Measurements from ENCODE around the gene DCLK3. TPM values are rescaled to one million over a fixed set of nuclear protein-coding genes. Genes with fewer than 3 reads are reported as not detected.

DCLK3 gene
- total RNA-seq, 1 donor from 2014 or later: 0.51 TPM

- Mint-ChIP-seq H3K27ac (no peak overlapping the region), H3K4me1 (no peaks in the 10 kb centered on the region), H3K4me3 (no peak overlapping the region), H3K27me3 (ENCODE audit: insufficient read depth, low read depth) (peaks cover 3% of the 10 kb centered on the region), H3K9me3 (no peaks in the 10 kb centered on the region), H3K36me3 (no peaks in the 10 kb centered on the region)
- H3K4me2 ChIP-seq: no peak overlapping the region
- H3K4me3 ChIP-seq: no peak overlapping the region
- H4K20me1 ChIP-seq (ENCODE audit: low read depth): no peaks in the 10 kb centered on the region
- DNase-seq (ENCODE audit: low spot score): no peak
- peak overlapping the region; percentile 34 for H2AFZ ChIP-seq (replicated peaks)
- no peaks in the 10 kb centered on the region for H3K79me2 ChIP-seq (ENCODE audit: low read depth)
- H3K27me3 ChIP-seq: no peaks in the 10 kb centered on the region
- H3K36me3 ChIP-seq: no peaks in the 10 kb centered on the region
- no peaks in the 10 kb centered on the region for H3K4me1 ChIP-seq
- no peaks in the 10 kb centered on the region for H3K9me3 ChIP-seq (ENCODE audit: low read depth)
- no peak overlapping the region for H3K27ac ChIP-seq
- no peaks in the 10 kb centered on the region for H3F3A ChIP-seq (ENCODE audit: low read depth)
- TF ChIP-seq CTCF (IDR thresholded peaks at IDR 0.05) (no peak), EZH2 (IDR thresholded peaks at IDR 0.05) (no peak), EZH2phosphoT487 (IDR thresholded peaks at IDR 0.05) (no peak)
- no peak overlapping the region for H3K9ac ChIP-seq
Measured at GRCh38 chr3:36751326-36751725, 13.0 kb downstream of the DCLK3 start.

- Histone ChIP-seq H3K27me3 (no peaks in the 10 kb centered on the region), H3K4me2 (no peak overlapping the region), H3K36me3 (no peaks in the 10 kb centered on the region), H3K79me2 (ENCODE audit: low read depth) (no peaks in the 10 kb centered on the region), H4K20me1 (ENCODE audit: low read depth) (no peaks in the 10 kb centered on the region), H3K9ac (no peak overlapping the region), H2AFZ (replicated peaks) (no peak overlapping the region), H3K27ac (no peak overlapping the region), H3K4me3 (no peak overlapping the region), H3K9me3 (ENCODE audit: low read depth) (no peaks in the 10 kb centered on the region), H3F3A (ENCODE audit: low read depth) (no peaks in the 10 kb centered on the region), H3K4me1 (no peaks in the 10 kb centered on the region)
- TF ChIP-seq CTCF (IDR thresholded peaks at IDR 0.05): no peak
- TF ChIP-seq EZH2 (IDR thresholded peaks at IDR 0.05): no peak
- no peak for TF ChIP-seq EZH2phosphoT487 (IDR thresholded peaks at IDR 0.05)
- Mint-ChIP-seq H3K36me3 (no peaks in the 10 kb centered on the region), H3K9me3 (no peaks in the 10 kb centered on the region), H3K4me3 (no peak overlapping the region), H3K27me3 (ENCODE audit: insufficient read depth, low read depth) (peaks cover 3% of the 10 kb centered on the region), H3K27ac (no peak overlapping the region), H3K4me1 (no peaks in the 10 kb centered on the region)
- no peak for DNase-seq (ENCODE audit: low spot score)
Measured at GRCh38 chr3:36750737-36751136, 13.6 kb downstream of the DCLK3 start.

GRCh38 chr3:36744763-36745162, 19.6 kb downstream of the DCLK3 start:
- H3K27me3 Mint-ChIP-seq (ENCODE audit: insufficient read depth, low read depth): peaks cover 3% of the 10 kb centered on the region
- H2AFZ ChIP-seq (replicated peaks): no peak overlapping the region

More at GRCh38 chr3:36744763-36745162, 19.6 kb downstream of the DCLK3 start:
- H3K9me3 Mint-ChIP-seq: no peaks in the 10 kb centered on the region
- Histone ChIP-seq H3K4me2 (no peak overlapping the region), H3K4me1 (no peaks in the 10 kb centered on the region), H3K9me3 (ENCODE audit: low read depth) (no peaks in the 10 kb centered on the region), H3K27me3 (no peaks in the 10 kb centered on the region), H3K4me3 (no peak overlapping the region), H3K36me3 (no peaks in the 10 kb centered on the region), H3K9ac (no peak overlapping the region), H3K27ac (no peak overlapping the region), H3F3A (ENCODE audit: low read depth) (no peaks in the 10 kb centered on the region), H3K79me2 (ENCODE audit: low read depth) (no peaks in the 10 kb centered on the region), H4K20me1 (ENCODE audit: low read depth) (no peaks in the 10 kb centered on the region)
- H3K27ac Mint-ChIP-seq: no peak overlapping the region
- no peaks in the 10 kb centered on the region for H3K4me1 Mint-ChIP-seq
- TF ChIP-seq CTCF (IDR thresholded peaks at IDR 0.05) (no peak), EZH2 (IDR thresholded peaks at IDR 0.05) (no peak), EZH2phosphoT487 (IDR thresholded peaks at IDR 0.05) (no peak)
- no peak for DNase-seq (ENCODE audit: low spot score)
- H3K4me3 Mint-ChIP-seq: no peak overlapping the region
- no peaks in the 10 kb centered on the region for H3K36me3 Mint-ChIP-seq
